HK-2 (cell line): ENCODE results near the gene KLHL40.

Experiments used
- DNase-seq: peaks from one replicate; pipeline ENCODE4 v3.0.0-alpha.2; 2018; ENCODE audit not compliant: unreplicated experiment

KLHL40 gene

DNA sequence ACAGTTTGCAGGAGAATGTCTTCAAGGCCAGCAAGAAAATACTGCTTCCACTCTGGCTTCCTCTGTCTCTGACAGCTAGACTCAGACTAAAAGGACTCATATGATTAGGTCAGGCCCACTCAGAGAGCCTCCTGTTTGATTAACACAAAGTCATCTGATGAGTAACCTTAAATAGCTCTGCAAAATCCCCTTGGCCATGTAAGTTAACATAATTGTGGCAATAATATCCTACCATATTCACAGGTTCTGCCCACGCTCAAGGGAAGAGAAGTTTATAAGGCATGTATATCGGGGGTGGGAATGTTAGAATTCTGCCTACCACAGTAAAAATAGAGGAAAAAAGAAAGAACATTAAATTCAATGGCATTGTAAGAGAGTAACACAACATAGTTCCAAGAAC is 37.9 kb downstream of the KLHL40 start:
- DNase-seq = no peak

DNA sequence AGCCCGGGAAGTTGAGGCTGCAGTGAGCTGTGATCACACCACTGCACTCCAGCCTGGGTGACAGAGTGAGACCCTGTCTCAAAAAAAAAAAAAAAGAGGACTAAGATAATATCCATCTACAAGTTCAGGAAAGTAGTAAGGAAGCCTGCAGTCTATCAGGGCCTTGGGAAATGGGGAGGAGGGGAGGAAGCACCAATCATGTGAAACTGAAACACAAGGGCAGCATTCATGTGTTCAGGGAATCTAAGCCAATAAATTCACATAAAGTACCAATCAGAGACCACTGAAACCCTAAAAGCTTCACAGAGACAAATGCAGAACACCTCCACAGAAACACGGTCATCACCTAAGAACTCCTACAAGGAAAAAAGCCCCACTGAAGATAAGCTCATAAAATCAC is 40.1 kb downstream of the KLHL40 start:
- DNase-seq = no peak

DNA sequence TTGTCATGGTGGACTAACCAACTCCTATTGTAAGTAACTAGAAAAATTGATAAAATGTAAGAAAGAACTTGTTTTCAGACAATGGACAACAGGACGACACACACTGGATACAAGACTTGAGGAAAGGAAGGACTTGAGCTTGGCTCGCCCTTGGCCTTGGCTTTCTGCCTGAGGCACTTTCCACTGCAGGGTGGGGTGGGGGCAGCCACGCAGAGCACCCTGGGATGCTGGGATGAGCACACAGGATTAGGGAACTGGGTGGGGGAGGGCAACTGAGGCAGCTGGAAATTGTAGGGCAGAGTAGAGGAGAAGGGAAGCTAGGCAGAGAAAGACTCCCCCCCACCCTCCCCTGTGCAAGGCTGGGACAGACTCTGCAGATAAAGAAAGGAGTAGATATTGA is 42.7 kb downstream of the KLHL40 start:
- no peak for DNase-seq

DNA sequence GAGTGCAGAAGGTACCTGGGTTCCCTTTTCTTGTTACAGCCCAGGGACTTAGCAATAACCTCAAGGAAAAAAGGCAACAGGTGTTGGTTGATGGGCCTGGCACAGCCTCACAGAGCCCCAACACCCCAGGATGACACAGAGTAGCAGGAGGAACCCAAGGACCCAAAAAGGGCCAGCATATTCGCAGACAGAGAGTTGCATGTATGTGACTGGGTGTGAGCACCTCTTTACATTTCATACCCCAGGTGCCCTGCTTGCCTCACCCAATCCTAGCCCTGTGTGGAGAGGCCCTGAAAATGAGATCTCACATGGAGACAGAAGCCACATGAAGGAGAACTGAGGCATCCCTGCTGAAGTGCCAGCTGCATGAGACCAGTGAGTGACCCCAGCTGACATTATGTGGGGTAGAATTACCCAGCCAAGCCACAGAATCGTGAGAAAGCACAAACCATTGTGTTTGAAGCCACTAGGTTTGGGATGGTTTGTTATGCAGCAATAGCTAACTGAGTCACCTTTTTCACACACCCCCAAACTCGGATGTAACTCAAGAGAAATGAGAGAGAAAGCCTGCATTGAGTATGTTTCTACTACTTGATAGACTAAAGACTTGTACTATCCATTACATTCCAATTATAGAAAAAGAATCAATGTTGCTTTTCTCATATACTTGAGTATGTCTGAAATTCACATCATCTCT is 43.5 kb downstream of the KLHL40 start:
- no peak for DNase-seq

DNA sequence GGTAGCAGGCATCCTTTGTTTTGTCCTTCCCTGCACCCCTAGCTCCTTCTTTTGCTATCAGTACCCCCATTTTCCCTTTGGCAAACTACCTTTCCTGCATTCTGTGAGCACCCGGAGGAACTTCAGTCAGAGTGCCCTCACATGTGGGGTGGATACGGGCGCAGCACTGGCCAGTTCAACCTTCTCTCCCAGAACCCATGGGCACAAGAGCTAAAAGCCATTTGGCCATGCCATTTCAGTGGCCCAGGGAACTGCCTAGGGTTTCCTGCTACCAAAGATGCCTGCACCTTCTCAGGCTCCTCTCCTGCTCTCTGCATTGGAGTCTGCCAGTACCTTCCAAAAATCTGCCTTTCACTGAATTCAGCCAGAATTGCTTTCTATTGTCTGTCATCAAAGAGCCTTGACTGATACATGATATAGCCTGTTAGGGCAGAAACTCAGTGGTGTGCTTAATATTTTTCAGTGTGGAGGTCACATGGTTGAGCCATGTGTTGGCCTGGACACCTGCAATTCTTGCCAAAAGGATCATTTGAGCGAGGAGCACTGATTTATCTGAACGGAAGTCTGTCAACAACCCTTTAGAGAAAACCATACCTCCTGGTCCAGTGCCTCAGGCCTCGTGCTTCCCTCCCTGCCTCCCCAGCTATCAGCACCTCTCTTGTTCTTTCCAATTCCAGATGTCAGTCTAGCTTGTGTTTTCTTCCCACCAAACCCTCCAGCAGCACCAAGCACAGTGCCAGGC is 44.2 kb downstream of the KLHL40 start:
- no peak for DNase-seq

DNA sequence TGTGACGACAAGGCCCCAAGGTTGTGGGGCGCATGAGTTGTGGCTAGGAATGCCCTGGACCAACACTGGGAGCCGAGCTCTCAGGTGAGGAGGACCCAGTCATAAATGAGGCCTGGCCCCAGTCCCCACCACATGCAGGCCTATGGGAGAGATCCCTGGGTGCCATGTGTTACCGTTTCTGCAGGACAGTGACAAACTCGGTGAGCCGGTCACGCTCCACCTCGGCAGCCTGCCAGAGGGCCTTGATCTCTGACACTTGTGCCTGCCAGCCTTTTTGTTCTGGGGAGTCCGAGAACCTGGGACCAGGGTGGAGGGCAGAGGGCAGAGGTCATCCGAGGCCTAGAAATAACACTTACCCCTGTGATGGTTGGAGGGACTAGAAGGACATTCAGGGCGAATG is 45.0 kb downstream of the KLHL40 start:
- DNase-seq = no peak

DNA sequence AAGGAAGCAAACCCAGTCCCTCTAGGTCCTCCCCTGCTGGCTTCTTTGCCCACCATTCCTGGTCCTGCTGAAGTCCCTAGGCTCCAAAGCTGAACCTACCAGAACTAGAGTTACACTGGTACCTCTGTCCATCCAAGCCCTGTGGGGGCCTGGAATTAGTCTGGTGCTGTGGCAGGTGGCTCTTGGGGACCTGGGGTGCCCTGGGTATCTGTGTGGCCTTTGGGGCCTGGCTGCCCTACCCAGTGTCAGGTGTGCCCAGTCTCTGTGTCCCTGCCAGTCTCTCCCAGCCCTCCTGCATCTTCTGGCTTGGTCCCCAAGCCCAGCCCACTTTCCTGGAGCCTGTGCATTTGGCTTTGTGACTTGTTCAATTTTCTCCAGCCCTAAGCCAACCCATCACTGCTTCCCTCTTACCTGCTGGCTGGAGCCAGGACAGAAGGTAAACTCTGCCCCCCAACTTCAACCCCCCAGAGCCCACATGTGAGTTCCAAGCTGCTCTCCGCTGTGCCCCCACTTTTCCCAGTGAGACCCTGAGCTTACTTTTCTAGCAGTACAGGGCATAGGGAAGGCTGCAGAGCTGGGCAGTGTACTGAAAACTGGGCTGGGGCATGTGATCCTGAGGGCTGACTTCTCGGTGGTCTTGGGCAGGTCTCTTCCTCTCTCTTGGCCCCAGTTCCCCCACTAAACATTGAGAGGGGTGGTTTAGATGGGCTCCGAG is 45.5 kb downstream of the KLHL40 start:
- no peak for DNase-seq

DNA sequence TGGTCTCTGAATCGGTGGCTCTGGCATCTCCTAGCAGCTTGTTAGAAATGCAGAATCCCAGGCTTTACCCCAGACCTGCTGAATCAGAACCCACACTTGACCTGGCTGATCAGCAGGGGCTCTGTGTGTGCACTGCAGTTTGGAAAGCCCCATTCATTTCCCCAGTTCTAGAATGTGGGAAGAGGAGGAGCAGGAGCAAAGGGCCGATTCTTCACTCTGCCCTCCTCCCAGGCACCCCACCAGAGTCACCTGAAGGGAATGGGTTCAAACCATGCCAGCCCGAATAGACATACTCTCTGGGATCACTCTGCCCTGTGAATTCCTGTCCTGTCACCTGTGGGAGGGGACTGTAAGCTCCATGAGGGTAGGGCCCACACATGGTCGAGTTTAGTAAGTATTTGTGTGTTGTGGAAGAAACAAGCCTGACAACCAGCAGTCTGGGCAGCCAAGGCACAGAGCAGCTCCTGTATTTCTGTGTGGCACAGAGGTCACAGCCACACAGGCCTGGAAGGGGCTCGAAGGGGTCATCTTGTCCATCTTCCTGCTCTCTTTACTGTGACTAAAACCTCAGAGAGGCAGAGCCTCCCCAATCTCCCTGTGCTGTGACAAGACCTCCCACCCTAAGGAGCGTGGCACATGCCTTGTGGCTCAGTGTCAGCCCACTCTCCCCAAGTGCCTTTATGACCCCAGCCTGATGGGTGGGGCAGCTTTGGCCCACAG is 46.3 kb downstream of the KLHL40 start:
- DNase-seq = no peak

DNA sequence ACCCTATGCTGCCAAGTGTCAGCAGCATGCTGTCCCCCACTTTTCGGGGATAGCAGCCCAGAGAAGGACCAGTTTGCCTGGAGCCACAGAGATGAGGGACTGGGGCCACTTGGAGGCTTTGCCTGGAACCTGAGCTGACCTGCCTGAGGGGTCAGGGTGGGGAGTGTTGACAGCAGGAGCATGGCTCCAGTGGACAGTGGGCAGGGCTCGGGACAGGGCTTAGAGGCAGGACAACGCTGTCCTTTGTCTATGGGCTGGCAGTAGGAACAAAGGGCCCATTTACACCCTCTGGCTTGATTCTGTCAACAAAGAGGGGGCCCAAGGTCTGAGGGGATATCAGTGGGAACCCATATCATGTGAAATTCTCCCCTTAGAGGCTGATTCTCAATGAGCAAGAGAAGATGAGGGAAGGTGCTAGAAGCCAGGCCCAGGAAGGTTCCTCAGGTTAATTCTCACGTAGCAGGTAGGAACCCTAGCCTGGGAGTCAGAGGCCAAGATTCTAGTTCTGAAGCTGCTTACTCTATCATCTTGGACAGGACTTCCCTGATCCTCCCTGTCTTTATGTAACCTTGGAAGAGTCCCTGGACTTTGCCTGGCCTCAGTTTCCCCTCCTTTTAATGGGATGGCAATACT is 47.0 kb downstream of the KLHL40 start:
- no peak for DNase-seq

DNA sequence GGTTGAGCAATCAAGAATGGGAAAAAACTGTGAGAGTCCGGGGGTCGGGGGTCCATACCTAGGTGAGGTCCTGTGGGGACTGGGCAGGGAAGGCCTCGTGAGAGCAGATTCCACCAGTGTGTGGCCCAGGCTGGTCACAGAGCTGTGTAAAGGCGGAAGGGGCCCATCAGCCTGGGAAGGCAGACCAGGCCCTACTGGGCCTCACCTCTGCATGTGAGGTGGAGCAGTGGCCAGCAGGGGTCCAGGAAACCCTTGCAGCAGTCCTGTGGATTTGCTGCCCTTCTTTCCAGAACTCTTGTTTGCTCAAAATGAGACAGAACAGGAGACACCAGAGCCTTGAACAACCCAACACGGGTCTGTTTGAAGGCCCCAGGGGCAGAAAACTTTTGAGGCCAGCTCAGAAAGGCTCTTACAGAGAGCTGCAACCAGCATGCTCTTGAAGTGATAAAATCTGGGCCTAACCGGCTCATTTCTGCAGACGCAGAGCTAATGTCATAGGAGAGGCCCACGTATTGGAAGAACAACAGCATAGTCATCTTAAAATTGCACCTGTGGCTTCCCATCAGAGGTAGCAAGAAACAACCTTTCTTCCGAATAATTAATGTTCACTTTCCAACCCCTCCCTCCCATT is 47.6 kb downstream of the KLHL40 start:
- no peak for DNase-seq

DNA sequence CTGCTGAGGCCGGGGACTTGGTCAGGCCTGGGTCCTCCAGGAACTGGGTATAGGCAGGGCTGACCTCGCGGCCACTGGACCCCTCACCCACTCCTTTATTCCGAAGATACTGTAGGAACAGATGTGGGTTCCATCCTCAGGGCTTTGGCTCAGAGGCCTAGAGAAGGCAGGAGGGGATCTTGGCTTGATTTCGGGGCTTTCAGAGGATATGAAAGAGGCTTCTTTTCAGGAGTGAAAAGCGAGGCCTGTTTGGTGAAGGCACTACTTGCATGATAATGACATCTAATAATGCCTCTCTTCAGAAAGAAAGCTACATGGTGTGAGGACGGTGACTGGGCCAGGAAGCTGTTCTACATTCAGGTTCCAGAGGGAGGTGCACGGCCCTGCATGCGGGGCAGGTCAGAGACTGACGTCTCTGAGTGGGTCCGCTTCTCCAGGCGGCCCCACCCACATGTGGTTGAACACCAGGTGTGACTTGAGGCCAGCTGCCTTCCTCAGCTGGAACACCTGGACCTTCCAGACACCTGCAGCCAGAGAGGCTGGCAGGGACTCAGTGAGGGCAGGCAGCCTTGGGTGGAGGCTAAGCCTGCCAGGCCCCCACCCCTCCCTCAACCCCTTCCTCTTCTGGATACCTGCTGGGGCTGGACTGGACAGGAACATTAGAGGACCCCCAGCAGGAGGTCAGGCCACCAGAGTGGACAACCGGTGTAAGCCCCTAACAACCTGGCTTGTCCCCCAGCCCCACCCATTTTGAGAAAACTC is 48.3 kb downstream of the KLHL40 start:
- DNase-seq = no peak

DNA sequence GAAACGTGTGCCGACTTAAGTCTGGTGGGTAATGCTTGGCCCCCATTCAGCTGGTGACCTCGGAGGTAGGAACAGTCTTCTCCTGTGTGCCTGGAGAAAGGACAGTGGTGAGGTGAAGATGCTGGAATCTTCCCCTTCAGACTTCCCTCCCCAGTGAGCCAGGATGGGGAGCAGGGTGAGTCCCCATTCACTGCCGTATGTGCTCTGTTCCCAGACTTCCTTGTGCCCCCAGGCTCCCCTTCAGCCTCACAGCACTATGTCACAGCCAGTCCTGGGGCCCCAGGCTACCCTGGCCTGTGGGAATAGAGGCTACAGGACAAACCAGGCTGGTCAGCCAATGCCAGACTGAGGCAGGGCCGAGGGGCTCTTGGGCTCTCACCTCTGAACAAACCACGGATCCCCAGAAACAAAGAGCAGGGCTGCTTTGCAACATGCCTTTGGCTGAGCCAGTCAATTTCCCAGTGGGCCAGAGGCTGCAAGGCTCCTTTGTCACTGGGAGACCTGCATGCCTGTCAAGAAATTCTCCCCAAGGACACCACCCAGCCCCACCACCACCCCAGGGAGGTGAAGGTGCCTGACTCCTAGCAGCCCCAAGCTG is 49.0 kb downstream of the KLHL40 start:
- no peak for DNase-seq

DNA sequence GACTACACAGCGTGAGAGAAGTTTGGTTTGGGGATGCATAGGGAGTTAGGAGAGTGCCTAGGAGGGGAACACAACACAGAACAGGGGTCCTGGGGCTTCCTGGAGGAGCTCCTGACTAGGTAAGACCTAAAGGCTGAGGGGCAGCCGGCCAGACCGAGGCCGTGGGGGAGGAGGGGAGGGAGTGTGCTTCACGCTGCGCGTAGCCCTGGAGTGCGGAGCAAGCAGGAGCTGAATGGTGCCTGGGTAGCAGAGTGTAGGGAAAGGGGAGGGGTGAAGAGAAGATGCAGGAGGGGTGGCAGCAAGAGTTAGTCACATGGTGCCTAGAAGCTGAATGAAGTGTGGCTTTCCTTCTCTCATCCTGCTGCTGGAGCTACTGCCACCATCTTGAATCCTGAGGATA is 49.7 kb downstream of the KLHL40 start:
- DNase-seq = no peak

DNA sequence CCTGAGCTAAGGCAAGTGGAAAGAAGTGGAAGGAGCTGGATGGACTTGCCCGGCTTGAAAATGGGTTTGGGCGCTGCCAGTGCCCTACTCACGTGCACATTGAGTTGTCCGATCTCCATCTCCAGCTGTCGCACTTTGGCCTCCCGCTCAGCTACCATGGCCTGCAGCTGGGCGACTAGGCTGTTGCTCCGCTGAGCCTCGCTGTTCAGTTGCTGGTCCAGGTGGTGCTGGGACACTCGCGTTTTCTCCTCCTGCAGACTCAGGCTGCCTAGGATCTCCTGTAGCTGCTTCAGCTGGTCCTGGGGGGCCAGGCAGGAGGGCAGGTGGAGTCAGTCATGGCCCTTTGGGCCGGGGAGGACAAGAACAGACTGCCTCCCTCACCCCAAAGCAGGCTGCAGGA is 50.3 kb downstream of the KLHL40 start:
- DNase-seq = no peak

DNA sequence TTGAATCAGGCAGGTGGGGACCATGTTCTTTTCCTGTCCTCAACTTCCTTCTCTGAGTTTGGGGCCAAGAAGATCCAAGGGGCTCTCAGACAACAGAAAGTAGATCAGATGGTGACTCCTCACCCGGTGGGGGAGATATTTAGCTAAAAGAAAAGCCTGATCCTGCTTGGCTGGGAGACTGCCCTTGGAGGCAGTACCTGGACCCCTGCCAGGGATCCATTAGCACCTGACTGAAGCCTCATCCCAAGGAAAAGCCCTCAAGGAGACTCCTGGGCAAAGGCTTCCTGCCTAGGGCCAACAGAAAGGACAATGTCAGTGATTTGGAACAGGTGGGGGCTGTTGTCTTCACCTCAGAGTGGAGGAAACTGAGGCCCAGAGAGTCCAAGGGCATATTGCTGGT is 50.7 kb downstream of the KLHL40 start:
- DNase-seq = no peak

DNA sequence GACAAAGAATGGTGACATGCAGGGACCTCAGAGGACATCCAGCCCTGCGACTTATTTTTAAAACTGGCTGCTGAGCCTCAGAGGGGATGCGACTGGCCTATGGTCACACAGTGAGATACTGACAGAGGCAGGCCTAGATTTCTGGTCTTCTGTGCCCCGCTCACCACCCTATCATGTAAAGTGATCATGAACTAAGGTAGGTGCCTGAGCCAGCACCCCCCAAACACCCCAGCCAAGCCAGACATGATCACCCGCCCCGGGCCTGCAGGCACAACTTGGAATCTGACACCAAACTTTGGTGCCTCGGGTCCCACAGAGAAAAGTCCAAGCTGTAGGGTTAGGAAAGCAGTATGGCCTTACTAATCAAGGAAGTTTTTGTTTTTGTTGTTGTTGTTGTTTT is 51.2 kb downstream of the KLHL40 start:
- DNase-seq = no peak

DNA sequence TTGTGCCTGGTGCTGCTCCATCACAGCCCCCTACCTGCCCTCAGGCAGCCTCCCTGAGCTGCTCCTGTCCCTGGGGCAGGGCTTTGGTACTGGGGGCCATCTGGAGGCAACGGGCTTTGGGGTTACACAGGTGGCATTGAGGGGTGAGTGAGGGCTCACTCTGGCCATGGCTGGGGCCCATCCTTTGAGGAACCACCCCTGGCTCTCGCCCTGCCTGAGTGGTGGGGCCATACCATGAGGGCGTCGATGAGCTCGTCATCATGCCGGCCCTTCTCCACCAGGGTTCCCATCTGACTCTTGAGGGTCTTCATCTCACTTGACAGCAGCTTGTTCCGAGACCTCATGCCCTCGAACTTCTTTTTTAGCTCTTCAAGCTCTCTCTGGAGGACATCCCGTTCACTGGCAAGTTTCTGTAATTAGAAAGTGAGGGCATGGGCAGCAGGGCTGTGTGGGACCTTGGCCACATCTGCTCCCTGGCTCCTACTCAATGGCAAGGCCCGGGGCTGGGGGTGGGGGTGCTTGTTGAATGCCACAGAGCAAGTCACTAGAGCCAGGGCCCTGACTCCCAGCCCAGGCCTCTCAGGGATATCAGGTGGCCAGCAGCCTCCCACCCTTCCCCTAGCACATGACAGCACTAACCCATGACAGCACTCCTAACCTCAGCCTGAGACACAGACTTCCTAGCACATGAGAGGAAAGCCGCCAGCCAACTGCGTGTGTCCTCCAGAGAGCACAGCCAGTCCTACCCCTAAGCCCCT is 54.2 kb downstream of the KLHL40 start:
- no peak for DNase-seq

DNA sequence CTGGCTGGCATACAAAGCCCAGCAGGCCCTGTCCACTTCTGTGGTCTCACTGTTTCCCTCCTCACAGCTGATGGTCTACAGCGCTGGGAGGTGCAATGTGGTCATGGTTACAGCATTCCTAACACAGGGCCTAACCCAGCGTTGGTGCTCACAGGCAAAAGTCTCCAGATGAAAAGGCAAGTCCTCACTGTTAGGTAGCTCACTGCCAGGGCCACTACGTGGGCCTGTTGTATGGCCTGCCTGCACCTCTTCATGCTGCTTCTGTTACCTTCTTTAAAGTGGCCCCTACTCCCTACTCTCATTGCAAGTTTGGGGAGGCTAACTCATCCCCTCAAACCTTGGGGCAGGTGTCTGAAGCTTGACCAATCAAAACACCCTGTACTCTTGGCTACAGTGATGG is 56.5 kb downstream of the KLHL40 start:
- no peak for DNase-seq
